Measurements from ENCODE around the gene TBC1D21.

TBC1D21 gene

GRCh38 chr15:73899197-73900094 is 26.1 kb downstream of the TBC1D21 start:
- H3K27ac ChIP-seq, result no peak overlapping the region
- no peak for TF ChIP-seq CTCF (conservative IDR thresholded peaks at IDR 0.05)

GRCh38 chr15:73900095-73900712 is 26.8 kb downstream of the TBC1D21 start:
- no peak for TF ChIP-seq CTCF (conservative IDR thresholded peaks at IDR 0.05)
- no peak overlapping the region for H3K27ac ChIP-seq

- no peak overlapping the region for H3K27ac ChIP-seq
- no peak for TF ChIP-seq CTCF (conservative IDR thresholded peaks at IDR 0.05)
These were observed 27.9 kb downstream of the TBC1D21 start for GRCh38 chr15:73901126-73901810.

- TF ChIP-seq CTCF (conservative IDR thresholded peaks at IDR 0.05), result no peak
- H3K27ac ChIP-seq, result no peak overlapping the region
These were observed 29.0 kb downstream of the TBC1D21 start for GRCh38 chr15:73902121-73903020.

- no peak for TF ChIP-seq CTCF (conservative IDR thresholded peaks at IDR 0.05)
- no peak overlapping the region for H3K27ac ChIP-seq
These were observed 30.9 kb downstream of the TBC1D21 start for GRCh38 chr15:73904026-73904815.

GRCh38 chr15:73905225-73905827 is 32.0 kb downstream of the TBC1D21 start:
- no peak for TF ChIP-seq CTCF (conservative IDR thresholded peaks at IDR 0.05)
- H3K27ac ChIP-seq, result no peak overlapping the region

Measured in VCaP (cell line).